Posterior vena cava (tissue), 2 donors: ENCODE results near the gene PLXNB2. TPM values are rescaled to one million over a fixed set of nuclear protein-coding genes. Genes with fewer than 3 reads are reported as not detected.
"Not testable (repeated sequence)": the region's sequence is repeated elsewhere in the genome, so short reads cannot be mapped to it uniquely, and the experiment has no call there.

Source experiments
- DNase-seq: peaks from one replicate; pipeline ENCODE4 v3.0.0-alpha.2; 2020; ENCODE audit warnings: low spot score
- intact Hi-C, 2 donors: fragments of 100-400 bp; cut with DNase I; formaldehyde crosslinking; loops; one replicate each; pipeline versions ENCODE4 v1.14.1 to v1.14.2; 2022 to 2023
- total RNA-seq, 2 donors: library from RNA; stranded (reverse); fragmentation: NEBNext Ultra II Directional; extraction: Animal tissue kit (Norgen Biotek cat#: 25700); gene quantifications; one replicate each; pipeline ENCODE4 v1.2.1, GENCODE V29; 2021
- donor health status: DM: yes; HTN: yes; CAD: no.
- donor health status: DM: yes; HTN: yes; CAD: no.

PLXNB2 gene
- total RNA-seq, 2 donors from 2014 or later = 108 to 125 TPM

DNA sequence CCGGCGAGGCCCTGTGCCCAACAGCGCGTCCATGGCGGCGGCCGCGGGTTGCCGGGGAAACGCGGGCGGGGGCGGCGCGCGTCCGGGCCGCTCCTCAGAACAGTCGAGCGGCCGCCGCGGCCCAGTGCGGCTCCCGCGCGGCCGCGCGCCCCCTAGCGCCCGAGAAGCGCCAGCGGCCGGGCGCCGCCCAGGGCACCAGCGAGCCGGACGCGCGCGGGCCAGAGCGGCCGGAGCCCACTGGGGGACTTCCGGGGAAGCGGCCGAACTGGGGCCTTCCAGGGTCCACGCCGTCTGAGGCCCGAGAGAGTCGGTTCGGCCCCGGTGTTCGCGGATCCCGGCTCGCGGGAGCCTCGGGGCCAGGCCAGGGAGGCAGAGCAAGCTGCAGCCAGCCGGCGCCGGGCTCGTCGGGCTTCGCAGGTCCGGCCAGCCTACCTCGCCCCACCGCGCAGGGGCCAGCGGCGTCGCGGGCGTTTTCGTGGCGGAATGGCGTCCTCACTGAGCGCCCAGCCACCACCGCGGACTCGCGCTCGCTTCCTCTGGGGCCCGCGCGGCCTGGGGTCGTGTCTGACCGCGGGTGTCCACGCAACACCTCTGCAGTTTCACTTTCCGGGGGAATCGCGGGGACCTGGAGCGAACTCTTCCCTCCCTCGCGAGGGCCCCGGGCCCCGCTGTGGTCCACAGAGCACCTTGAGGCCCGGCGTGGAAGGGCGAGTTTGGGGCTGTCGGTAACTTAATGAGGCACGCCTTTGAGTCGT, 19.7 kb upstream of the PLXNB2 start, which contains the start of gene DENND6B:
DENND6B (minus strand) TSS at position 57 of the 755 bp plus-strand sequence; CDS start at position 33, 24 bp downstream.
- DNase-seq = peak; percentile 94

DNA sequence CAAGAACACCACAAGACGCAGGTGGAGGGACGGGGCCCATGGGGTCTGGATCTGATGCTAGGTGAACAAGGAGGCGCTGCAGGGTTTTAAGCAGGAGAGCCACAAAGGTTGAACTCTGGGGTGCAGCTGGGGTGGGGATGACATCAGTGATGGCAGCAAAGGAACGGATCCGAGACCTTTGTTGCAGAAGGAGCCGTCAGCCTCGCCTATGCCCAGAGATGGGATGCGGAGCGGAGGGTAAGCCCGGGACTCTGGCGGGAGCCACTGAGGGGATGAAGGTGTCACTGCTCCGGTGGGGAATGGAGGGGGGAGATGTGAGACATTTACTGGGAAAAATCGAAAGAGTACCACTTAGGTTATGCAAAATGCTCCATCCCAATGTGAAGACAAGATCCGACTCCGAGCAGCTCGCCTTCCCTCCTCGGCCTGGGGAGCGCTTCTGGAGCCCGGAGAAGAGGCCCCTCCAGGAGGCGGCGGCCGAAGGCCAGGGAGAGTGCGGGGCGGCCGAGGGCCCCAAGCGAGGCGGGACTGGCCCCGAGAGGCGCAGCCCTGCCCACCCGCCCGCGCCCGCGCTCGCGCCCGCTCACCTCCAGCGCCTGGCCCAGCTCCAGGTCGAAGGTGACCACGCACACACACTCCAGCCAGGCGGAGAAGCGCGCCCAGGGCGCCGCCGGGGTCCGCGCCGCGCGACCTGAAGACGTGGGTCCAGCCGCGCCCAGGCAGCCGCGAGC, 18.9 kb upstream of the PLXNB2 start:
- intact Hi-C loops = loop anchor here (5.0 kb wide), 1 partner anchor 49 kb away; no protein-coding TSS in a partner anchor
- DNase-seq = no peak

More for the DNA sequence above, 19.7 kb upstream of the PLXNB2 start, which contains the start of gene DENND6B:
- intact Hi-C loops = loop anchor here (5.0 kb wide), 1 partner anchor 50 kb away; no protein-coding TSS in a partner anchor

DNA sequence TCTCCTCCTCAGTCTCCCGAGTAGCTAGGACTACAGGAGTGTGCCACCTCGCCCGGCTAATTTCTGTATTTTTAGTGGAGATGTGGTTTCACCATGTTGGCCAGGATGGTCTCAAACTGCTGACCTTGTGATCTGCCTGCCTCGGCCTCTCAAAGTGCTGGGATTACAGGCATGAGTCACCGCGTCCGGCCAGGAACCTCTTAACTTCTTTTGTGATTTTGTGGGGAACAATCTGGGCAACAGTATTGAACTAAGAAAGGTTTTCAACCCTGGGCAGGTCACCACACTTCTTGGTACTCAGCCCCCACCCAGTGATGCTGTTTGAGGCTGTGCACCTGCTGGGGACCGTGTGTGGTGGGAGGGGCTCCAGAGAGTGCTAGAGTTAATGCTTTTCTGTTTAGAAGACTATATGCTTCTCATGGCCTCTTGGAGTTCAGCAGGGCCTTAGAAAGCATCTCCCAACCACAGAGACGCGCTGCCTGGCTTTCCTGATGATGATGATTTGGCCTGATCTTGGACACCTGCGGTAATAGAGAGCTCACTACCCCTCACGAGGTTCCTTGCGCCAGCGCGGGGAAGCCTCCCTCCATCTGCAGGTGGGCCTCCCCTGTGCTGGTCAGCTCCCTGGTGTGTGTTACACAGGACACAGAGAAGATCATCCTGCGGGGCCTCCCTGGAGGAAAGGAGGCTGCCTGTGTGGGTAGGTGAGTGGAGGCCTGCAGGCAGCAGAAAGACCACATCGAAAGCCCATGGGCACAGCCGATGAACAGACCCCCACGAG, 18.2 kb upstream of the PLXNB2 start:
- intact Hi-C loops = loop anchor here (5.0 kb wide), 1 partner anchor 48 kb away; no protein-coding TSS in a partner anchor

DNA sequence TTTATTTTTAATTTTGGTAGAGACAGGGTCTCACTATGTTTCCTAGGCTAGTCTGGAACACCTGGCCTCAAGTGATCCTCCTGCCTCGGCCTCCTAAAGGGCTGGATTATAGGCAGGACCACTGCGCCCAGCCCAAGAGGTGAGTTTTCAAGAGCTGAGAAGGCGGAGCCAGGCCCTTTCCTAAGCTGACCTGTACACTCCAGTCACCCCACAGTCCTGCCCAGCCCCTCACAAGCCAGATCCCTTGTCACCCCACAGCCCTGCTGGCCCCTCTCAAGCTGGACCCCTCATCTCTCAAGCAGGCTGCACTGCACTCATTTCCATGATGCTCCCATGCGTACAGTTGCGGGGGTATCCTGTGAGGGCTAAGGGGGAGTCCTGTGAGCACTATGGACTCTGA, 16.5 kb upstream of the PLXNB2 start:
- no peak for DNase-seq
- intact Hi-C loops = no loop called here

More for the DNA sequence above, 18.2 kb upstream of the PLXNB2 start:
- no peak for DNase-seq

- intact Hi-C loops = not testable (repeated sequence)
- DNase-seq = peak; percentile 81
Observed at GRCh38 chr22:50322382-50323104, 15.1 kb upstream of the PLXNB2 start.

DNA sequence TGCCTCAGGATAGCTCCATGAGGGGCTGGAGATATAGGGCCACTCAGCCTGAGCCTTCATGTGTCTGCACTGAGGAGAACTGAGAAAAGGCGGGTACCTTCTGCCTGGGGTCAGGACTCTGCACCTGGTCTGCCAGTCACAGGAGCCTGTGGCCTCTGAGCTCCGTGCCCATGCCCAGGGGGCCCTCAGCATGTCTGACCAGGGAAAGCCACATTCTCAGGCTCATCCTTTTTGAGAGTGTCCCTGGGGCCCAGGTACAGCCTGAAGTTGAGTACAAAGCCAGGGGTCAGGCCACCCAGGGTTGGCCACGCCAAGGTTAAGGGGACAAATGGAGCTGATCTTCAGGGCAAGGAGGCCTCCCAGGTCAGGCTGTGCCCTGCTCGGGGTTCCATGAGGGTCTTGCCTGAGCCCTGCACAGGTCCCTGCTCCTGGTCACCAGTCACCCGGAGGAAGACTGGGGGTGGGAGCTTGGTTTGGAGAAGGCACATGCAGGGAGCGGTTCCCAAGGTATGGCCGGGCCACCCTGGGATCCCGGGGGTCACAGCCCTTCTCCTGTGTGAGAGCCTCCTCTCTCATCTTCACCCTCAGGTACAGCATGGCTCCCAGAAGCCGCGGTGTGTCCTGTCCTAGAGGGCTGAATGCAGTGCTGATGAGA, 13.4 kb upstream of the PLXNB2 start:
- intact Hi-C loops = no loop called here

GRCh38 chr22:50320116-50320515, 12.7 kb upstream of the PLXNB2 start:
- intact Hi-C loops = no loop called here
- DNase-seq = no peak

More for the DNA sequence above, 13.4 kb upstream of the PLXNB2 start:
- no peak for DNase-seq

GRCh38 chr22:50319503-50319951, 12.1 kb upstream of the PLXNB2 start:
- DNase-seq = no peak
- intact Hi-C loops = no loop called here

- intact Hi-C loops = no loop called here
- peak; percentile 77 for DNase-seq
Observed at GRCh38 chr22:50318698-50319411, 11.4 kb upstream of the PLXNB2 start.

DNA sequence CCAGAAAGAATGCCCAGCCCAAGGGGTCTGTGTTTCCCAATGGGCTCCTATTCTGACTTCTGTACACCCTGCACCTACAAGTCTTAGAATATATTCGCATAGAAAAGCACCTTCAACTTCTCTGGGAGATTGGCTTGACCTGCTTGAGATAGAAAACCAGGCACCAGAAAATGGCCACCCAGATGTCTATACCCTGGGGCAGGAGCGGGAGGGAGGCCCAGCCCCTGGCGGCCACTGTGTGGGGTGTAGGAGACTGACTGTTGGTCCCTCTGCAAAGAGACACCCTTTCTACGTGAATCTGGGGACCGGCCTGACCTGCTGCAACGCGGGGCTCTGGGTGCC, 10.9 kb upstream of the PLXNB2 start:
- intact Hi-C loops = no loop called here
- DNase-seq = no peak

DNA sequence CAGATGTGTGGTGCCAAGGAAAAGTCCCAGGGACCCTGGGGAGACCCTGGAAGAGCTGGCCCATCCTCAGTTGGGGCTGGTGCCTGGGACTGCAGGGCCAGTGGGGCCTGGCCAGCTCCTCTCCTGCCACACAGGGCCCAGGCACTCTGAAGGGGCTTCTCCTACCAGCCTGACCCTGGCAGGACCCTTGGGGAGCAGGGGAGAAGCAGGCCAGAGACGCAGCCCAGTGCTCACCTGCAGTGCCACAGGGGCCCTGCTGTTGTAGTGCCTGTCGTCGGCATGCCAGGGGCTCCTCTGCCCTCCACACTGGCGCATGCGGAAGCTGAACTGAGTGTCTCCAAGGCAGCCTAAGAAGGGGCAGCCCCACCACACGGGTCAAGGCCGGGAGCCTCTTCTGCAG, 10.2 kb upstream of the PLXNB2 start:
- intact Hi-C loops = no loop called here
- DNase-seq = no peak

DNA sequence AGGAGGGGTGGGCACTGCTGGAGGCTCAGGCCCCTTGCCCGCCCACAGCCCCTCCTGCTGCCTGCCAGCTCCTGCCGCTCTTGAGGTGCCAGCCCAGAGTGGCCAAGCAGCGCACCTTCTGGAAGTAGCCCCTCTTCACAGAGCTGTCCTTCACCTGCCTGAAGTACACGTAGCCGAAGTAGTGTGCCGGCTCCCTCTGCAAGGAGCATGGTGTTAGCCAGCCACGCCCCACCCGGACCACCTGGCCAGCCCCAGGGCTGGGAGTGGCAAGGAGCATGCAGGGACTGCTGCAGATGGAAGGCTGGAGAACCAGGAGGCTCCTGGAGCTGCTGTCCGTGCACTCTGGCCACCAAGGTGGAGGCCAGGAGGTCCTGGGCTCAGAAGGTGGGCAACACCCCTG, 9.7 kb upstream of the PLXNB2 start:
- intact Hi-C loops = no loop called here
- no peak for DNase-seq

- DNase-seq = peak; percentile 66
- intact Hi-C loops = no loop called here
Observed at GRCh38 chr22:50316114-50317065, 8.9 kb upstream of the PLXNB2 start.

GRCh38 chr22:50315289-50316113, 8.1 kb upstream of the PLXNB2 start:
- peak; percentile 54 for DNase-seq
- intact Hi-C loops = no loop called here

GRCh38 chr22:50314455-50315288, 7.2 kb upstream of the PLXNB2 start:
- intact Hi-C loops = no loop called here
- DNase-seq = peak; percentile 89
